NCI-H2171 treated with DMSO at 0.1 percent for 48 hours (cell line): ENCODE results near the gene CNTD1.
A peak's percentile ranks its signal among the peaks of the same experiment; 100 is the strongest.

Experiments
- DNase-seq: peaks from one replicate; lab custom pipeline; 2025; lab: John Stamatoyannopoulos, UW

CNTD1 gene

GRCh38 chr17:42806249-42806648 is 7.6 kb downstream of the CNTD1 start:
- no peak for DNase-seq

GRCh38 chr17:42809250-42809649 is 10.6 kb downstream of the CNTD1 start:
- no peak for DNase-seq

GRCh38 chr17:42814633-42815399 is 16.2 kb downstream of the CNTD1 start:
- no peak for DNase-seq

GRCh38 chr17:42817866-42818265 is 19.2 kb downstream of the CNTD1 start:
- DNase-seq: no peak

GRCh38 chr17:42818379-42818778 is 19.7 kb downstream of the CNTD1 start:
- DNase-seq: no peak

GRCh38 chr17:42819939-42820535 is 21.4 kb downstream of the CNTD1 start:
- peak; percentile 39 for DNase-seq

GRCh38 chr17:42821176-42821575 is 22.5 kb downstream of the CNTD1 start:
- no peak for DNase-seq

GRCh38 chr17:42827472-42827871 is 28.8 kb downstream of the CNTD1 start:
- no peak for DNase-seq

- DNase-seq: no peak
These were observed 32.3 kb downstream of the CNTD1 start for GRCh38 chr17:42830971-42831370.

GRCh38 chr17:42832213-42832933 is 33.7 kb downstream of the CNTD1 start:
- DNase-seq: no peak

- peak; percentile 90 for DNase-seq
These were observed 34.5 kb downstream of the CNTD1 start, which contains the start of gene PSME3 for GRCh38 chr17:42832934-42833766. PSME3 (plus strand) TSS chr17:42833397; CDS start chr17:42833632, 235 bp downstream.

- DNase-seq: no peak
These were observed 35.2 kb downstream of the CNTD1 start for GRCh38 chr17:42833767-42834422.

GRCh38 chr17:42835732-42836131 is 37.1 kb downstream of the CNTD1 start:
- no peak for DNase-seq

GRCh38 chr17:42841975-42842685 is 43.5 kb downstream of the CNTD1 start:
- no peak for DNase-seq

- peak; percentile 70 for DNase-seq
These were observed 44.8 kb downstream of the CNTD1 start for GRCh38 chr17:42843358-42843934.

GRCh38 chr17:42844271-42844670 is 45.6 kb downstream of the CNTD1 start, which contains the start of gene AOC2:
AOC2 (plus strand) TSS chr17:42844580; CDS start chr17:42844627, 47 bp downstream.
- no peak for DNase-seq

GRCh38 chr17:42844761-42845555 is 46.3 kb downstream of the CNTD1 start:
- DNase-seq: no peak

GRCh38 chr17:42845556-42845917 is 46.9 kb downstream of the CNTD1 start:
- DNase-seq: no peak

- DNase-seq: no peak
These were observed 47.4 kb downstream of the CNTD1 start for GRCh38 chr17:42845918-42846593.
